SK-N-MC (cell line): ENCODE measurements around the gene VPS25.

Source experiments
- EZH2 ChIP-seq: fragments of 200-600 bp; sonication (generic); IDR thresholded peaks from one replicate; pipeline ENCODE4 v1.6.1; 2017; ENCODE audit warnings: antibody characterized with exemption
- FOXP2 ChIP-seq: optimal IDR thresholded peaks from 2 replicates; pipeline ENCODE3; 2011; ENCODE audit warnings: mild to moderate bottlenecking, moderate library complexity; ENCODE audit not compliant: insufficient read depth; ENCODE audit errors: extremely low read length, control extremely low read depth
- POLR2AphosphoS5 ChIP-seq: IDR thresholded peaks from 2 replicates; pipeline ENCODE4 v1.6.1; 2012; ENCODE audit warnings: mild to moderate bottlenecking, low read depth, low read length, borderline replicate concordance

DNA sequence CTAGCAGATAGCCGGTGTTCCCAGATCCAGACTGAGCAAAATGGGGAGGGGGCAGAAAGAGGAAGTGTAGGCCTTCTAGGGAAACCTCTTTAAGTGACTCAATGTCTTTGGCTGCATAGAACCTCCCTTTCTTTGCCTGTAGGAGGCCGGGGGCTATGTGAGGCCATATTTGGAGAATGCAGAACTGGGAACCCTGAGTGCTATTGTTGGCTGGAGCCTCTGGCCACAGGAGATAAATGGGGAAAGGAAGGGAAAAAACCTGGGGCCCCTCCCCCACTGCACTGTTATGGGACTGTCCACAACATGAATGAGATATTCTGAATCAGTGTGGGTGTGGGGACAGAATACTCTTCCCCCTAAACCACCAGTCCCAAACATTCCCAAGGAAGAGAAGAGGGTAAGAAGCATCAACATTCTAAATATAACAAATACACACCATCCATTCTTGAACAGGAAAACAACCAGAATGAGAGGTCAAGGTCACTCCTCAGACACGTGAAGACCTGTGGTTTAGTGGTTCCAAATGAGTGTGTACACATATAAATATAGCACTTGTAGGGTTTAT, 2.4 kb downstream of the VPS25 start:
- TF ChIP-seq POLR2AphosphoS5 (no peak), EZH2 (no peak), FOXP2 (no peak)
